ENCODE results near the gene SHROOM1.
"Not testable (repeated sequence)": the region's sequence is repeated elsewhere in the genome, so short reads cannot be mapped to it uniquely, and the experiment has no call there.

- TF ChIP-seq, protein P1, sequence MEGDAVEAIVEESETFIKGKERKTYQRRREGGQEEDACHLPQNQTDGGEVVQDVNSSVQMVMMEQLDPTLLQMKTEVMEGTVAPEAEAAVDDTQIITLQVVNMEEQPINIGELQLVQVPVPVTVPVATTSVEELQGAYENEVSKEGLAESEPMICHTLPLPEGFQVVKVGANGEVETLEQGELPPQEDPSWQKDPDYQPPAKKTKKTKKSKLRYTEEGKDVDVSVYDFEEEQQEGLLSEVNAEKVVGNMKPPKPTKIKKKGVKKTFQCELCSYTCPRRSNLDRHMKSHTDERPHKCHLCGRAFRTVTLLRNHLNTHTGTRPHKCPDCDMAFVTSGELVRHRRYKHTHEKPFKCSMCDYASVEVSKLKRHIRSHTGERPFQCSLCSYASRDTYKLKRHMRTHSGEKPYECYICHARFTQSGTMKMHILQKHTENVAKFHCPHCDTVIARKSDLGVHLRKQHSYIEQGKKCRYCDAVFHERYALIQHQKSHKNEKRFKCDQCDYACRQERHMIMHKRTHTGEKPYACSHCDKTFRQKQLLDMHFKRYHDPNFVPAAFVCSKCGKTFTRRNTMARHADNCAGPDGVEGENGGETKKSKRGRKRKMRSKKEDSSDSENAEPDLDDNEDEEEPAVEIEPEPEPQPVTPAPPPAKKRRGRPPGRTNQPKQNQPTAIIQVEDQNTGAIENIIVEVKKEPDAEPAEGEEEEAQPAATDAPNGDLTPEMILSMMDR (conservative IDR thresholded peaks at IDR 0.05) = not testable (repeated sequence)
- TF ChIP-seq EZH2 (IDR thresholded peaks at IDR 0.05; ENCODE audit: low read depth) = not testable (repeated sequence)
These were observed 24.5 kb upstream of the SHROOM1 start for GRCh38 chr5:132854992-132855391.
